Camera-type eye (tissue), 1 donor: ENCODE measurements around the gene DYNC1LI2. TPM values are rescaled to one million over a fixed set of nuclear protein-coding genes. Genes with fewer than 3 reads are reported as not detected.

Experiments
- total RNA-seq: library from RNA; depleted of rRNA; stranded (reverse); fragments of >200 nt; gene quantifications from one replicate; pipeline ENCODE4 v1.2.3, GENCODE V29; 2014

The DYNC1LI2 gene
- 226 TPM for total RNA-seq

GRCh38 chr16:66751303-66751991 is at the start of gene DYNC1LI2:
DYNC1LI2 (minus strand) TSS chr16:66751609; CDS start chr16:66751591, 18 bp downstream.

GRCh38 chr16:66696669-66697630 is 54.5 kb downstream of the DYNC1LI2 start, which contains the start of gene CMTM4:
CMTM4 (minus strand) TSS chr16:66696743; CDS start chr16:66696525, 218 bp downstream.

Other genes starting within 250 kb of the DYNC1LI2 start
- gene TK2, start 201.5 kb downstream of the DYNC1LI2 start, total RNA-seq, result 30.0 TPM
- 38.8 TPM for gene CKLF, start 199.0 kb downstream of the DYNC1LI2 start, total RNA-seq
- gene CMTM1, start 185.2 kb downstream of the DYNC1LI2 start, total RNA-seq, result 4.3 TPM
- not detected for gene CMTM2, start 172.1 kb downstream of the DYNC1LI2 start, total RNA-seq
- 21.8 TPM for gene CMTM3, start 146.9 kb downstream of the DYNC1LI2 start, total RNA-seq
- gene CMTM4, start 54.9 kb downstream of the DYNC1LI2 start, total RNA-seq, result 43.5 TPM
- not detected for gene TERB1, start 50.0 kb upstream of the DYNC1LI2 start, total RNA-seq
- 90.3 TPM for gene NAE1, start 79.4 kb upstream of the DYNC1LI2 start, total RNA-seq
- gene CA7, start 92.8 kb upstream of the DYNC1LI2 start, total RNA-seq, result not detected
- gene PDP2, start 128.9 kb upstream of the DYNC1LI2 start, total RNA-seq, result 12.7 TPM
- gene CDH16, start 167.3 kb upstream of the DYNC1LI2 start, total RNA-seq, result not detected
- 52.9 TPM for gene RRAD, start 173.9 kb upstream of the DYNC1LI2 start, total RNA-seq
- gene CIAO2B, start 182.8 kb upstream of the DYNC1LI2 start, total RNA-seq, result 87.1 TPM
- 34.1 TPM for gene CES2, start 183.9 kb upstream of the DYNC1LI2 start, total RNA-seq
- 0.77 TPM for gene CES3, start 209.7 kb upstream of the DYNC1LI2 start, total RNA-seq
- 8.9 TPM for gene CES4A, start 237.0 kb upstream of the DYNC1LI2 start, total RNA-seq